HG02840 (cell line): ENCODE measurements around the gene GPR32.
"Not testable (repeated sequence)": the region's sequence is repeated elsewhere in the genome, so short reads cannot be mapped to it uniquely, and the experiment has no call there.

Source experiments
- ATAC-seq: cut with Tn5 transposase; IDR thresholded peaks from one replicate; pipeline ENCODE4 v1.9.1; 2021; ENCODE audit warnings: mild to moderate bottlenecking, moderate library complexity, moderate number of reproducible peaks; ENCODE audit not compliant: unreplicated experiment, low FRiP score

The GPR32 gene

GRCh38 chr19:50745221-50745620, 25.0 kb upstream of the GPR32 start:
- ATAC-seq: no peak

GRCh38 chr19:50747141-50747540, 23.1 kb upstream of the GPR32 start:
- ATAC-seq: not testable (repeated sequence)

DNA sequence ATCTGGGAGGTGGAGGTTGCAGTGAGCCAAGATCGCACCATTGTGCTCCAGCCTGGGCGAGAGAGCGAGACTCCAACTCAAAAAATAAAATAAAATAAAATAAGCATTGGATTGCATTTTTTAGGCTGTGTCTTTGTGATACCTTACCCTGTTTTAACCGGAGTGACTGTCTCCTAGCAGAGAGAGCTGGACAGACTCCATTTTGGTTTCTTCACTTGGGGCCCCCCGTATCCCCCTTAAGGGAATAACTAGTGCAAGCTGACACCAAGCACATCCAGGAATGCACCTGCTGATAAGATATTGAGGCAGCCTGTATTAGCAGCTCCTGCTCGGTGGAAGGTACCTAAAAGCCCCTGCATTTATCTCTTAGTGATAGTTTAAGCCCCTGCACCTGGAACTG, 20.8 kb upstream of the GPR32 start:
- ATAC-seq: no peak

DNA sequence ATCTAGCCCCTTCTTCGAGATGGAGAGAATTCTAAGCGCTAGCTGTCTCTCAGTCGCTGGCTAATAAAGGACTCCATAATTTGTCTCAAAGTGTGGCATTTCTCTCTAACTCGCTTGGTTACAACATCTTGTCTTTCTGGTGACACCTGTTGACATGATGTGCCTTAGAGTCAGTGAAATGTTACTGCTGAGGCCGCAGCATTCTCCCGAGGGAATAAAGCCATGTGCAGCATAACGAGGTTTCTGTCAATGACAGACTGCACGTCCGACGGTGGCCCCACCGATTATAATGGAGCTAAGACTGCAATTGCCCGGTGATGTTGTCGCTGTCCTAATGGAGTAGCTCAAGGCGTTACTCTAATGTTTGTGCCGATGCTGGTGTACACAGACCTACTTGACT, 20.3 kb upstream of the GPR32 start:
- no peak for ATAC-seq

DNA sequence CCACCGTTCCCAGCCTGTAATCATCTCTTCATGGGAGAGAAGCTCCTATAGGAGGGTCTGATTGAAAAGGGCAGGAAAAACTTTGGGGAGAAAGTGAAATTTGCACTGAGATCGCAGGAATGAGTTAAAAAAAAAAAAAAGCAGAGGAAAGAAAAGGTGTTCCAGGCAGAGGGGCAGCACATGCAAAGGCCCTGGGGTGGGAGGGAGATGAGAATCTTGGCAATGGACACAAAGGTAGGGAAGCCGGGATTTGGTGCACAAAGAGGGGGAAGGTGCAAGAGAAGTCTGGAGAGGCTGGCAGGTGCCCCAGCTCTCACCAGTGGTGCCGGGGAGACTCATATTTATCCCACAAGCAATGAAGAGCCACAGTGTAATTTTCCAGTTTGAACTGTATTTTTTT, 16.4 kb upstream of the GPR32 start:
- no peak for ATAC-seq

DNA sequence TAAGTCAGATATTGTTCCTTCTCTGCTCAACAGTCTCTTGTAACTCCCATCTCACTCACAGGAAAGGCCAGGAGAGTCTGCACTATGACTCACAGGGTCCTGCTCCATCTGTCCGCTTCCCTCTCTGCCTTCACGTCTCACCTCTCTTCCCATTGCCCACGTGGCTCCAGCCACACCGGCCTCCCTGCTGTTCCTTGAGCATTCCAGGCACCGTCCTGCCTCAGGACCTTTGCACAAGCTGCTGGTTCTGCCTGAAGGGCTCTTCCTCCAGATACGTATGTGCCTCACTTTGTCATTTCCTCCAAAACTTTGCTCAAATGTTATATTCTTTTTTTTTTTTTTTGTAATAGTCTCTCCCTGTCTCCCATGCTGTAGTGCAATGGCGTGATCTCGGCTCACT, 14.0 kb upstream of the GPR32 start:
- not testable (repeated sequence) for ATAC-seq

- not testable (repeated sequence) for ATAC-seq
Measured at GRCh38 chr19:50757624-50758023, 12.6 kb upstream of the GPR32 start.

DNA sequence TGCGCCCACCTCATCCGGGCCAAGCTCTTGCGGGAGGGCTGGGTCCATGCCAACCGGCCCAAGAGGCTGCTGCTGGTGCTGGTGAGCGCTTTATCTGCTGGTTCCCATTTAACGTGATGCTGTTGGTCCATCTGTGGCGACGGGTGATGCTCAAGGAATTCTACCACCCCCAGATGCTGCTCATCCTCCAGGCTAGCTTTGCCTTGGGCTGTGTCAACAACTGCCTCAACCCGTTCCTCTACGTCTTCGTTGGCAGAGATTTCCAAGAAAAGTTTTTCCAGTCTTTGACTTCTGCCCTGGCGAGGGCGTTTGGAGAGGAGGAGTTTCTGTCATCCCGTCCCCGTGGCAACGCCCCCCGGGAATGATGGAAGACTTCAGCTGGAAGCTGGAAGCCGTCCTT, 11.2 kb upstream of the GPR32 start:
- not testable (repeated sequence) for ATAC-seq

DNA sequence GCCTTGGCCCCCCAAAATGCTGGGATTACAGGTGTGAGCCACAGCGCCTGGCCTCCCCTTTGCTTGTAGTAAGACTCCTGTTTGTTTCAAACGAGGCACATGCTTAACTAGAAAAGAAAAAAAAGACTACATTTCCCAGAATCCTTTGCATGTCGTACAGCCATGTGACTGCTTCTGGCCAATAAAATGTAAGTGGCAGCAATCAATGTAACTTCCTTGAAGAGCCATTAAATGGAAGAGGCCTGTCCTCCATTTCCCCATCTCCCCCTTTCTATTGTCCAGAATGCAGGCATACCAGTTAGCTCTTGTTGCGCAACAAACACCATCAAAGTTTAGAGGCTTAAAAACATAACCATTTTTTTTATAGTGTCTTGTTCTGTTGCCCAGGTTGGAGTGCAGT, 10.4 kb upstream of the GPR32 start:
- no peak for ATAC-seq

DNA sequence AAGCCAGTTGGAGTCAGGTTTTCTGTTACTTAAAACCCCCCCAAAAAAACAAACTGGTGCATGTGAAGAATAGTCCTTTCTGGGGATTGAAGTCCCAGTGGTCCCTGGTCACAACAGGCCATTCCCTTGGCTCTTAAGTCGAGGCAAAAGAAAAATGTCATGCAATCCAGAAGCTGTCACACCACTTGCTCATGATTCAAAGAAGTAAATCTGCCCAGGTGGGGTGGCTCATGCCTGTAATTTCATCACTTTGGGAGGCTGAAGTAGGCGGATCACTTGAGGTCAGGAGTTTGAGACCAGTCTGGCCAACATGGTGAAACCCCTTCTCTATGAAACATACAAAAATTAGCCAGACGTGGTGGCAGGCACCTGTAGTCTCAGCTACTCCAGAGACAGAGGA, 8.8 kb upstream of the GPR32 start:
- ATAC-seq: not testable (repeated sequence)

DNA sequence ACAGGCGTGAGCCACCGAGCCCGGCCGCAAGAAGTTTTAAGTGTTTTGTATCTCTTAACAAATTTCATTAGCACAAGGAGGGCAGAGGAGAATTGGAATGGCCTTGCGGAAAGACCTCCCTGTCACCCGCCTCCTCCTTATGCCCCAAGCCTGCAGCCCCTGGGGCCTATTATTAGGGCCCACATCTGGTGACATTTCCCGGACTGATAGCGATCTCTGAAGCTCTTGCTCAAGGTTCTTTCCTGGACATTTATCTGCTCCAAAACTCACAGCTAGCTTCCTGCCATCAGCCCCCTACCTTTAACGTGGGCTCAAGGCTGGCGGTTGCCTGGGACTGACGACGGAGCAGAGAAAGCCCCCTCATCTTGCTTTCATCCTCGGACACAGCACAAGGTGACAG, 6.7 kb upstream of the GPR32 start:
- not testable (repeated sequence) for ATAC-seq

- no peak for ATAC-seq
Measured at GRCh38 chr19:50764409-50764808, 5.9 kb upstream of the GPR32 start.

DNA sequence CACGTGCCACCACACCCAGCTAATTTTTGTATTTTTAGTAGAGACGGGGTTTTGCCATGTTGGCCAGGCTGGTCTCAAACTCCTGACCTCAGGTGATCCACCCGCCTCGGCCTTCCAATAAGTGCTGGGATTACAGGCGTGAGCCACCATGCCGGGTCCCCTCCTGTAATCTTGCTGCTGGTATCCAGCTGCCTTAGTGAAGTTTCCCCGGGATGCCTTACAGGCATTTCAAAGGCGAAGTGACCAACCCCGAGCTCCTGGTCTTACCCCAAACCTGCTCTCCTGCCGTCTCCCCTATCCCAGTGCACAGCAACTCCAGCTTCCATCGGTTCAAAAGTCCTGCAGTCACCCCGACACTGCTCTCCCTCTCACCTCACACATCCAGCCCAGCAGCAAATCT, 3.5 kb upstream of the GPR32 start:
- ATAC-seq: not testable (repeated sequence)

DNA sequence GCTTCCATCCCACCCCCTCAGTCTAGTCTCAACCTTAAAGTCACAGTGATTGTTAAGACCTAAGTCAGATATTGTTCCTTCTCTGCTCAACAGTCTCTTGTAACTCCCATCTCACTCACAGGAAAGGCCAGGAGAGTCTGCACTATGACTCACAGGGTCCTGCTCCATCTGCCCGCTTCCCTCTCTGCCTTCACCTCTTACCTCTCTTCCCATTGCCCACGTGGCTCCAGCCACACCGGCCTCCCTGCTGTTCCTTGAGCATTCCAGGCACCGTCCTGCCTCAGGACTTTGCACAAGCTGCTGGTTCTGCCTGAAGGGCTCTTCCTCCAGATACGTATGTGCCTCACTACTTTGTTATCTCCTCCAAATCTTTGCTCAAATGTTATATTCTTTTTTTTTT, 3.0 kb upstream of the GPR32 start:
- ATAC-seq: not testable (repeated sequence)

- ATAC-seq: no peak
Measured at GRCh38 chr19:50768277-50768676, 2.0 kb upstream of the GPR32 start.

GRCh38 chr19:50770888-50771287, 624 bp downstream of the GPR32 start:
- no peak for ATAC-seq

GRCh38 chr19:50772476-50772875, 2.2 kb downstream of the GPR32 start:
- no peak for ATAC-seq

GRCh38 chr19:50772912-50773311, 2.6 kb downstream of the GPR32 start:
- not testable (repeated sequence) for ATAC-seq

DNA sequence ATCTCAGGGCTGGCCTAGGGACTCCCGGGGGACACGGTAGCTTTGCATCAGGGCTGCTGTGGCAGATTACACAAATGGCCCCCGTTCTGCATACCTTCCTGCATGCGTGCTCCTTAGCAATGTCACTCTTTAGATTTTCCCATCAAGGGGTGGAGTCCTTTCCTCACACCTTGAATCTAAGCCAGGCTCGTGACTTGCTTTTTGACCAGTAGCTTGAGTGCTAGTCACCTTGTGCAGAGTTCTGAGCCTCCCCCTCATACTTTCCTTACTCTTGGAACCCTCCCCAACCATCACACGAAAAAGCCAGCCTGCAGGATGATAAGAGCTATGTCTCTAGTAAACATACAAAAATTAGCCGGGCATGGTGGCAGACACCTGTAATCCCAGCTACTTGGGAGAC, 3.2 kb downstream of the GPR32 start:
- not testable (repeated sequence) for ATAC-seq

DNA sequence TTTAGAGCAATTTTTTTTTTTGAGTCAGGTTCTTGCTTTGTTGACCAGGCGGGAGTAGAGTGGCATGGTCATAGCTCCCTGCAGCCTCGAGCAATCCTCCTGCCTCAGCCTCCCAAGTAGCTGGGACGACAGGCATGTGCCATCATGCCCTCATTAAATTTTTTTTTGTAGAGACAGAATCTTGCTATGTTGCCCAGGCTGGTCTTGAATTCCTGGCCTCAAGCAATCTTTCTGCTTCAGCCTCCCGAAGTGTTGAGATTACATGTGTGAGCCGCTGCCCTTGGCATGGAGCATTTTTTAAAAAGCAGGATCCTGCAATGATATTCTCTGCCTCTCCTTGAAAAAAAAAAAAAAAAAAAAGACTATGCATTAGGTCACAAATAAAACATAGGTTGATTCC, 5.9 kb downstream of the GPR32 start:
- ATAC-seq: no peak

DNA sequence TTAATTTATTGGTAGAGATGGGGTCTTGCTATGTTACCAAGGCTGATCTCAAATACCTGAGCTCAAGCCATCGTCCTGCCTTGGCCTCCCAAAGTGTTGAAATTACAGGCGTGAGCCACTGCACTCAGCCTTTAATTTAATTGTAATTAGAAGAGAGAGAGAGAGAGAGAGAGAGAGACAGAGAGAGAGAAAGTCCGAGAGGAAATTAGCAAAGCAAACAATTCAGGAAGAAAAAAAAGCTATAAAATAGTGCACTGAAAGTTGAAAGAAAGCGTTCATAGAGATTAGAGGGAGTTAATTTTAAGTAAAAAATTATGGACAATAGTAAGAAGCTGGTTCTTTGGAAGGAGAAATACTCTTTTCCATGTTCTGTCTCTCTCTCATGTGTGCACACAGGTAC, 7.0 kb downstream of the GPR32 start:
- ATAC-seq: no peak

DNA sequence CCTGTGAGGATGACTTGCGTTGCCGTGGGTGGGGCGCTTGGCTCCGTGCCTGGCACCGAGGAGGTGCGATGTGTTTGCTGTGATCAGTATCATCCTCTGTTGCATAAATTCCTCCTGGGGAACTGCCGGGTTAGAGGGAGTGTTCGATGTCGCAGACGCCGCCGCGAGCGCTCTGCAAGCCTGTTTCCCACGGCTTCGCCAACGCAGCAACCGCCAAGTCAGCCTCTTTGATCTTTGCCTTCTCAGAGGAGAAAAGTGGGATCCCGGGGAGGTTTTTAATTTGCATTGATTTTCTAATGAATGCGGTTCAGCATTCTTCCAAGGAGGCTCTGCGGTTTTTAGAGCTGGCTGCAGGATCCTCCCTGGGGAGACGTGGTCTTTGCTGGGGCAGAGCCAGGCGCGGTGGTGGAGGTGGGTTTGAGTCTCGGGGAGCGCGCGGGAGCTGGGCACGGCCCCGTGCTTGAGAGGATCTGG, 7.6 kb downstream of the GPR32 start:
- ATAC-seq: no peak

DNA sequence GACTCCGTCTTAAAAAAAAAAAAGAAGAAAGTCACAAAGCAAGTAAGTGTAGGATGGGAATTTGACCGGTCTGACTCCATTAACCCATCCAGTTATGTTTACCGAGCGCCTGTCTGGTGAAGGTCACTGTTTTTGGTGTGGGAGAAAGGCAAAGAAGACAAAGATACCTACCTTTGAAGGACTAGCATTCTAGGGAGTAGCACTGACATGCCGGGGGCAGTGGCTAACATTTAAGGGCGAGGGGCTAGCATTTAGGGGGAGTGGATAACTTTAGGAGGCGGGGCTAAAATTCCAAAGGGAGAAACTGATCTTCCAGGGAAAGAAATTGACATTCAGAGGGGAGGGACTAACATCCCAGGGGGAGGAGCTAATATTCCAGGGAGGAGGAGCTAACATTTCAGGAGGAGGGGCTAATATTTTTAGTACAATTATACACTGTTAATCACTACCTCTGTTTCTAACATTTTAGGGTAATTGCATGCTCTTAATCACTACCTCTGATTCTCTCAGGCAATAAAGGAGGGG, 8.7 kb downstream of the GPR32 start:
- ATAC-seq: no peak
